ENCODE results near the gene NIN. TPM values are rescaled to one million over a fixed set of nuclear protein-coding genes. Genes with fewer than 3 reads are reported as not detected.

Gene NIN
- total RNA-seq, 1 donor from 2014 or later: 156 TPM

DNA sequence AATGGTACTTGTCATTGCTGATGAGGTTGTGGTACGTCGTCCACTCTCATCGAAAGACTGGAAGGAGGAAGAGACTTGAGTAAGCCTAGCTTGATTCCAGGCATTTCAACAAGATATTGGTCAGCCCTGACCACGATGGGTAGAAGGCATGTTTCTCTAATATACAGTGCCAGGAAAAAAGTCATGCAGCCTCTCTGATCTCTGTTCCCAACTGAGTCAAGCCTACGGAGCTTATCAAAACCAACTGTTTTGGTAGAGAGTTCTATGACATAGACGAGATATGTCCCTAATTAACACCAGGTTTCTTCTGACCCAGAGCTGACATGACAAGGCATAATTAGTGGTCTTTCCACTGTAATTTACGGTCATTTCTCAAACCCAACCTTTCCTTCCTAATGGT is 58.5 kb downstream of the NIN start:
- TF ChIP-seq, protein P1, sequence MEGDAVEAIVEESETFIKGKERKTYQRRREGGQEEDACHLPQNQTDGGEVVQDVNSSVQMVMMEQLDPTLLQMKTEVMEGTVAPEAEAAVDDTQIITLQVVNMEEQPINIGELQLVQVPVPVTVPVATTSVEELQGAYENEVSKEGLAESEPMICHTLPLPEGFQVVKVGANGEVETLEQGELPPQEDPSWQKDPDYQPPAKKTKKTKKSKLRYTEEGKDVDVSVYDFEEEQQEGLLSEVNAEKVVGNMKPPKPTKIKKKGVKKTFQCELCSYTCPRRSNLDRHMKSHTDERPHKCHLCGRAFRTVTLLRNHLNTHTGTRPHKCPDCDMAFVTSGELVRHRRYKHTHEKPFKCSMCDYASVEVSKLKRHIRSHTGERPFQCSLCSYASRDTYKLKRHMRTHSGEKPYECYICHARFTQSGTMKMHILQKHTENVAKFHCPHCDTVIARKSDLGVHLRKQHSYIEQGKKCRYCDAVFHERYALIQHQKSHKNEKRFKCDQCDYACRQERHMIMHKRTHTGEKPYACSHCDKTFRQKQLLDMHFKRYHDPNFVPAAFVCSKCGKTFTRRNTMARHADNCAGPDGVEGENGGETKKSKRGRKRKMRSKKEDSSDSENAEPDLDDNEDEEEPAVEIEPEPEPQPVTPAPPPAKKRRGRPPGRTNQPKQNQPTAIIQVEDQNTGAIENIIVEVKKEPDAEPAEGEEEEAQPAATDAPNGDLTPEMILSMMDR (IDR thresholded peaks at IDR 0.05): no peak
- intact Hi-C loops (cut with micrococcal nuclease): loop anchor here (2.0 kb wide), 1 partner anchor 16 kb away; no protein-coding TSS in a partner anchor
- H3K4me1 Mint-ChIP-seq: peaks cover 8% of the 10 kb centered on the region

DNA sequence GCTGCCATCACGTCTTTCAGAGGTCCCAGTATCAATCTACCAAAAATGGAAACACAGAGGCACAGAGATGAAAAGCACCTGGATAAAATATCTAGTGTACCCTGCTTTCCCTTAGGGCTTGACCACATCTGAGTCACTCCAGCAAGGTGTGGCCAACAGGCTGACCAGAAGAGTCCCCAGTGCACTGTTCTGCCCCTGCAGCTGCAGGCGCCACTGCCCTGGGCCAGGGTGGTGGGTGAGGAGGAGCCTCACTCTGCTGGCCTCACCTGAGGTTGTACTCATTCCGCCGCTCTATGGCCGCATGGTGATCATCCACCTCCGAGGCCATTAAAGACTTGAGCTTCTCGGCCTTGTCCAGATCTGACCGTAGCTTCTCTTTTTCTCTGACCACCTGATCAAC is 60.4 kb downstream of the NIN start:
- ATAC-seq (ENCODE audit: low read depth) (no peak), DNase-seq (no peak)
- H3K36me3 Mint-ChIP-seq (ENCODE audit: low read depth): peaks cover 87% of the 10 kb centered on the region
- TF ChIP-seq, protein P1 (IDR thresholded peaks at IDR 0.05): no peak
- ChIA-PET POLR2A (no interaction called here), CTCF (interaction anchor here (9.6 kb wide), 1 partner anchor 90 kb away, joined by 216 read pairs; no protein-coding TSS in a partner anchor)
- H3K27ac Mint-ChIP-seq: no peak overlapping the region
- no peaks in the 10 kb centered on the region for H3K27me3 Mint-ChIP-seq
- H3K9me3 Mint-ChIP-seq: no peaks in the 10 kb centered on the region
- H3K4me1 Mint-ChIP-seq: peaks cover 8% of the 10 kb centered on the region
- no peak overlapping the region for H3K4me3 Mint-ChIP-seq
- intact Hi-C loops (cut with micrococcal nuclease): no loop called here

More for the DNA sequence above, 58.5 kb downstream of the NIN start:
- DNase-seq (no peak), ATAC-seq (ENCODE audit: low read depth) (no peak)
- ChIA-PET CTCF (interaction anchor here (0.7 to 9.6 kb wide), 2 partner anchors 49 to 88 kb away, joined by 3 to 216 read pairs; no protein-coding TSS in a partner anchor), POLR2A (no interaction called here)
- Mint-ChIP-seq H3K9me3 (no peaks in the 10 kb centered on the region), H3K36me3 (ENCODE audit: low read depth) (peaks cover 89% of the 10 kb centered on the region), H3K27ac (no peak overlapping the region), H3K27me3 (no peaks in the 10 kb centered on the region), H3K4me3 (no peak overlapping the region)

DNA sequence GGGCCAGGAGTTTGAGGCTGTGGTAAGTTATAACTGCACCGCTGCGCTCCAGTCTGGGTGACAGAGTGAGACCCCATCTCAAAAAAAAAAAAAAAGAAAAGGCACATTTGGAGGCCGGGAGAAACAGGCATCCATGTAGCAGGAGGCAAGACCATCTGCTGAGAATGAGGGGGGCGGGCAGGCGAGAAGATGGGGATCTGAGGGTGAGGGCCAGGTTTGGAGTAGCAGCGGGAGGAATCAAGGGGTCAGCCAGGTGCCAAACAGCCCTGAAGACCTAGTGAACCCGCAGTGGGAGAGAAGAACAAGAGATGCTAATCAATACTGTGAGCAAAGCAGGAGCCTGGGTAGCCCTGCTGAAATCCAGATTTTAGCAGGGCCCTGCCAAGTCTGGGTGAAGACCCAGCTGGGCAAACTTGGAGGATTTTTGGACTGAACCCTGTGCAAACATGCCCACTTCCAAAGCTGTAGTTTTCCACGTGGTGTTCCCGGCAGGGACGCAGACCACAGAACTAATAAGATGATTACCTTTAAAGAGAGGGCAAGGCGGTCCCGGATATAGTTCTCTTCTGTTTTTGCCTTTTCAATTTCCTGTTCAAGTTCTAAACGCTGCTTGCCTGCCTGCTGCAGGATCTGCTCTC is 61.0 kb downstream of the NIN start:
- no peaks in the 10 kb centered on the region for H3K27me3 Mint-ChIP-seq
- peaks cover 88% of the 10 kb centered on the region for H3K36me3 Mint-ChIP-seq (ENCODE audit: low read depth)
- H3K27ac Mint-ChIP-seq: no peak overlapping the region
- DNase-seq: no peak
- H3K4me1 Mint-ChIP-seq: peaks cover 8% of the 10 kb centered on the region
- H3K9me3 Mint-ChIP-seq: no peaks in the 10 kb centered on the region
- TF ChIP-seq, protein P1 (IDR thresholded peaks at IDR 0.05): no peak
- no peak overlapping the region for H3K4me3 Mint-ChIP-seq
- POLR2A ChIA-PET: no interaction called here
- no peak for ATAC-seq (ENCODE audit: low read depth)
- intact Hi-C loops (cut with micrococcal nuclease): no loop called here
- CTCF ChIA-PET: interaction anchor here (9.6 kb wide), 1 partner anchor 91 kb away, joined by 216 read pairs; no protein-coding TSS in a partner anchor

DNA sequence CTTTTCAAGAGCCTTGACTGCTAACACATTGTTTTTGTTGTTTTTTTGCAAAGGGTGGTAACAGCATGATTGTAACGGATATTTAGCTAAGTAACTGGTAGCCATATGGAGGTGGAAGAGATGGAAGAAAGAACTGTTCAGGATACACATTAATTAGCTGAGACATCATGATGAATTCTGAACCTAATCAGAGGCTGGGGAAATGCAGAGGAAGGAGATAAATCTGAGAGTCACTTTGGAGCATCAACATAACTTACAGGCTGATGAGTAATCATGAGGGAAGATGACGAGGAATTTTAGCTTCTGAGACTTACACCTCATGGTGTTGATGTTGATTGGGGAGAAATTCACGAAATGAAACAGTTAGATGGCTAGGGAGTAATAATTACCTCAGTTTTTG is 62.3 kb downstream of the NIN start:
- no peaks in the 10 kb centered on the region for H3K27me3 Mint-ChIP-seq
- TF ChIP-seq, protein P1 (IDR thresholded peaks at IDR 0.05): no peak
- CTCF ChIA-PET: interaction anchor here (0.8 to 1.5 kb wide), 3 partner anchors 9 to 167 kb away, joined by 3 to 4 read pairs (median 4); no protein-coding TSS in a partner anchor
- ATAC-seq (ENCODE audit: low read depth): no peak
- peaks cover 1% of the 10 kb centered on the region for H3K4me1 Mint-ChIP-seq
- POLR2A ChIA-PET: no interaction called here
- no peaks in the 10 kb centered on the region for H3K9me3 Mint-ChIP-seq
- no peak overlapping the region for H3K27ac Mint-ChIP-seq
- intact Hi-C loops (cut with micrococcal nuclease): no loop called here
- H3K36me3 Mint-ChIP-seq (ENCODE audit: low read depth): peaks cover 87% of the 10 kb centered on the region
- DNase-seq: no peak
- H3K4me3 Mint-ChIP-seq: no peak overlapping the region

DNA sequence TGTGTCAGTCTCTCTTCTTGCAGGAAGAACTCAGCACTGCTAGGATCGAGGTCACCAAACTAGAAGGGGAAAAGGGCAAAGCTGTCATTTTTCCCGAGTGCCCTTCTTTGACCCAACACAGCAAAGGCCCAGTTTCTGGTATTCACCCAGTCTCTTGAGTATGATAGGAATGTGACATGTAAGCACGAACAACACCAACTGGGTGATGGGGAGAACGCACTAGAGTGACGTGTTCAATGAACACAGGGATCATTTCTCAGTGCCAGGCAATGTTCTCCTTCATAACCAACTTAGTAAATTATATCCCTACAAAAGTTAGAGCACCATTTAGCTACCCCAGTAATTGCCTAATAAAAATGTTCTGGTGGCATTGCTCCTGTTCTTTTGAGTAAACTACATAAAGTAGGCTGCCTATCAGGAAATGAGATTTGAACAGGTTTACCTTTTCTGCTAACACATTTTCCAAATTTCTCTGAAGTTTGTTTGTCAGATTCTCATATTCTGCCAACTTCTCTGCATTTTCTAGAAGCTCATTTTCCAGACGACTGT is 64.5 kb downstream of the NIN start:
- ChIA-PET CTCF (interaction anchor here (3.3 kb wide), 1 partner anchor 10 kb away, joined by 28 read pairs; no protein-coding TSS in a partner anchor), POLR2A (no interaction called here)
- ATAC-seq (ENCODE audit: low read depth) (no peak), DNase-seq (no peak)
- no peaks in the 10 kb centered on the region for H3K4me1 Mint-ChIP-seq
- no peaks in the 10 kb centered on the region for H3K27me3 Mint-ChIP-seq
- peak overlapping the region; percentile 66 for H3K27ac Mint-ChIP-seq
- intact Hi-C loops (cut with micrococcal nuclease): no loop called here
- TF ChIP-seq, protein P1 (IDR thresholded peaks at IDR 0.05): no peak
- H3K9me3 Mint-ChIP-seq: no peaks in the 10 kb centered on the region
- H3K36me3 Mint-ChIP-seq (ENCODE audit: low read depth): peaks cover 87% of the 10 kb centered on the region
- no peak overlapping the region for H3K4me3 Mint-ChIP-seq

All from activated B cell treated with CpG ODN at 0.5 μM for 24 hours (primary cell).